B cell (primary cell): ENCODE results near the gene SCN10A. TPM values are rescaled to one million over a fixed set of nuclear protein-coding genes. Genes with fewer than 3 reads are reported as not detected.

Source experiments
- ATAC-seq: fragments of 200-7000 bp; cut with Tn5 transposase; one replicate; pipeline ENCODE4 v1.10.0; 2021; ENCODE audit warnings: low read depth, mild to moderate bottlenecking, moderate number of reproducible peaks, moderate library complexity
- CTCF ChIA-PET: fragments of 350-600 bp; sonication (Branson Sonifier 250); formaldehyde crosslinking; loops from one replicate; lab custom pipeline; 2021; ENCODE audit warnings: antibody characterized with exemption, inconsistent platforms; lab: Charles Lee
- POLR2A ChIA-PET: fragments of 350-600 bp; sonication (Branson Sonifier 250); formaldehyde crosslinking; loops from one replicate; lab custom pipeline; 2021; ENCODE audit warnings: antibody characterized with exemption; lab: Charles Lee
- DNase-seq: peaks from one replicate; pipeline ENCODE4 v3.0.0; 2013
- H2AFZ ChIP-seq: 2 replicates; pipeline ENCODE4 v1.6.1; 2012; ENCODE audit warnings: mild to moderate bottlenecking, low read depth, low read length; ENCODE audit not compliant: insufficient read depth, poor library complexity, severe bottlenecking
- H3K27ac ChIP-seq, 2 donors: 1 replicate in 1 of 2; 2 replicates in 1 of 2; pipeline ENCODE4 v1.5.1; 2012 to 2013; ENCODE audit warnings: low read length in 2 of 2, mild to moderate bottlenecking in 2 of 2, moderate library complexity in 1 of 2
- H3K27me3 ChIP-seq, 4 experiments: fragments of 200-600 bp in 1 of 4; sonication (generic) in 1 of 4; replicated peaks in 1 of 4; 1 replicate in 2 of 4; 2 replicates in 2 of 4; pipeline versions ENCODE4 v1.6.1 to v1.7.0; 2013 to 2016; ENCODE audit warnings: low read length in 3 of 4, mild to moderate bottlenecking in 2 of 4, mixed read lengths in 1 of 4, moderate library complexity in 1 of 4; ENCODE audit not compliant: insufficient read depth in 4 of 4, control insufficient read depth in 3 of 4; ENCODE audit errors: control extremely low read depth in 1 of 4
- H3K36me3 ChIP-seq, 2 experiments: replicated peaks in 1 of 2; 1 replicate in 1 of 2; 2 replicates in 1 of 2; pipeline versions ENCODE4 v1.6.1 to v1.7.1; 2013; ENCODE audit warnings: low read length in 1 of 2; ENCODE audit not compliant: insufficient read depth in 2 of 2, control insufficient read depth in 1 of 2; ENCODE audit errors: control extremely low read depth in 1 of 2, extremely low read depth in 1 of 2
- H3K4me1 ChIP-seq, 2 donors: fragments of 200-600 bp in 1 of 2; sonication (generic) in 1 of 2; 1 replicate in 1 of 2; 2 replicates in 1 of 2; pipeline versions ENCODE4 v1.5.1 to v1.6.1; 2013 to 2017; ENCODE audit warnings: low read length in 2 of 2; ENCODE audit not compliant: control insufficient read depth in 2 of 2, insufficient read depth in 2 of 2
- H3K4me2 ChIP-seq: replicated peaks from 2 replicates; pipeline ENCODE3; 2012; ENCODE audit warnings: mild to moderate bottlenecking, low read depth, low read length; ENCODE audit not compliant: poor library complexity, severe bottlenecking
- H3K4me3 ChIP-seq, 5 experiments: fragments of 200-600 bp in 1 of 5; sonication (generic) in 1 of 5; 1 replicate in 3 of 5; 2 replicates in 2 of 5; pipeline versions ENCODE4 v1.5.1 to v1.7.0; 2011 to 2016; ENCODE audit warnings: low read length in 4 of 5, mild to moderate bottlenecking in 4 of 5, low read depth in 2 of 5, control low read depth in 1 of 5, moderate library complexity in 1 of 5; ENCODE audit not compliant: insufficient read depth in 1 of 5; ENCODE audit errors: control extremely low read depth in 1 of 5, extremely low read depth in 1 of 5
- H3K79me2 ChIP-seq: fragments of 200-600 bp; sonication (generic); one replicate; pipeline ENCODE4 v1.6.0; 2016; ENCODE audit warnings: low read length; ENCODE audit not compliant: control insufficient read depth, insufficient read depth
- H3K9ac ChIP-seq: fragments of 200-600 bp; sonication (generic); 2 replicates; pipeline ENCODE4 v1.6.1; 2017; ENCODE audit warnings: mild to moderate bottlenecking, low read length, moderate library complexity
- H3K9me3 ChIP-seq, 3 donors: one replicate each; pipeline versions ENCODE4 v1.6.1 to v1.7.1; 2013; ENCODE audit warnings: low read length in 2 of 3; ENCODE audit not compliant: control insufficient read depth in 2 of 3, insufficient read depth in 1 of 3; ENCODE audit errors: control extremely low read depth in 1 of 3
- H4K20me1 ChIP-seq: 2 replicates; pipeline ENCODE4 v1.6.0; 2012; ENCODE audit warnings: mild to moderate bottlenecking, low read length; ENCODE audit not compliant: insufficient read depth, control insufficient read depth, poor library complexity, severe bottlenecking
- H3K27ac Mint-ChIP-seq: one replicate; pipeline ENCODE4 v1.8.0; 2021; ENCODE audit warnings: mixed read lengths
- H3K27me3 Mint-ChIP-seq: one replicate; pipeline ENCODE4 v1.8.0; 2021; ENCODE audit warnings: mixed read lengths
- H3K4me1 Mint-ChIP-seq: one replicate; pipeline ENCODE4 v1.8.0; 2021; ENCODE audit warnings: mixed read lengths
- H3K4me3 Mint-ChIP-seq: one replicate; pipeline ENCODE4 v1.8.0; 2021; ENCODE audit warnings: mixed read lengths
- H3K9me3 Mint-ChIP-seq: one replicate; pipeline ENCODE4 v1.8.0; 2022; ENCODE audit warnings: mixed read lengths; ENCODE audit not compliant: insufficient read depth
- EZH2 ChIP-seq: IDR thresholded peaks from 2 replicates; pipeline ENCODE4 v1.6.1; 2012; ENCODE audit warnings: borderline replicate concordance, low read depth, mild to moderate bottlenecking, moderate library complexity, low read length; ENCODE audit not compliant: insufficient read depth, poor library complexity, severe bottlenecking
- WGBS: methylation state at CpG from one replicate; pipeline ENCODE4 v1.1.5; 2013; ENCODE audit warnings: missing lambda C conversion rate; ENCODE audit not compliant: insufficient coverage; 5-methylcytosine and 5-hydroxymethylcytosine counted together
- intact Hi-C: fragments of 100-400 bp; cut with micrococcal nuclease; formaldehyde crosslinking; loops from one replicate; pipeline ENCODE4 v1.10.0; 2022
- polyA plus RNA-seq: library from polyadenylated mRNA; depleted of rRNA; stranded (reverse); fragments of >200 nt; gene quantifications from 2 replicates; pipeline ENCODE4 v1.2.3, GENCODE V29; 2012
- total RNA-seq, 2 donors: library from RNA; stranded (reverse); fragments of 120-200 nt in 1 of 2; gene quantifications; 1 replicate in 1 of 2; 2 replicates in 1 of 2; pipeline versions ENCODE4 v1.2.3 to v1.2.4, GENCODE V29; 2013 to 2022
- TF ChIP-seq, protein P1 (sequence below): fragments of 200-600 bp; IDR thresholded peaks from one replicate; pipeline ENCODE4 v1.8.0; 2022; ENCODE audit warnings: antibody characterized with exemption, mild to moderate bottlenecking

SCN10A gene
- total and polyA plus RNA-seq, 2 donors (not counting 1 experiment from before 2014, with no cell fraction given), result not detected

DNA sequence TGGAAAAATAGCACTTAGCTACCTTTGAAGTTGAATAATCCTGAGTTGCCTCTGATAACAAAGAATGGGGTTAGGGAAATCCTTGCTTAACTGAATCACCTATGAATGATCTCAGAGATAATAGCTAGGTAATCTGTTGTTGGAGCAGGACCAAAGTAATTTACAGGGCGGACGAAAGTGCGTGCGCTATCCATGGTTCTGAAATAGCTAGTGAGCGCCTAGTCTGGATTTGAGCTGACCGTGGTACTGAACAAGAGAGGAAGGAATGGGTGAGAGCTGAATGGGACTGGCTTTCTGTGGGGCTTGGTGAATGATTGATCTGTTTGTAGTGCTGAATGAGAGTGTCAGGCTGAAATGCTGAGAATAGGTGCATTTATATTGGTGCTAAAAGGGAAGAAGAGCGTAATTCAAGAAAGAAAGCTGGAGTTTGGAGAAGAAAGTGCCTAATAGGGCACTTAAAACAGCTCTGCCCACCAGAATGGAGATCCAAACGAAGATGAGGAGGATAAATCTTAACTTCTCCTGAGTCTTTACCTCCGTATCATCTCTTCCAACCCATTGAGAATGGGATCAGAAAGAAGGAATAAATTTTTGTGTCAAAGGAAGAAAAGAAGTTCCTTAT is 10.1 kb downstream of the SCN10A start:
- DNase-seq (peak; percentile 7), ATAC-seq (no peak)
- Histone ChIP-seq H3K36me3 (no peaks in the 10 kb centered on the region), H3K27me3 (no peaks in the 10 kb centered on the region), H3K79me2 (no peaks in the 10 kb centered on the region), H3K9me3 (no peaks in the 10 kb centered on the region), H3K4me3 (no peak overlapping the region), H3K4me2 (no peak overlapping the region), H4K20me1 (no peaks in the 10 kb centered on the region), H3K27ac (no peak overlapping the region), H2AFZ (no peak overlapping the region), H3K4me1 (no peaks in the 10 kb centered on the region), H3K9ac (no peak overlapping the region)
- Mint-ChIP-seq H3K9me3 (peaks cover 3% of the 10 kb centered on the region), H3K27ac (no peak overlapping the region), H3K27me3 (peaks cover 4% of the 10 kb centered on the region), H3K4me3 (no peak overlapping the region), H3K4me1 (no peaks in the 10 kb centered on the region)
- TF ChIP-seq EZH2, result no peak
- TF ChIP-seq, protein P1, sequence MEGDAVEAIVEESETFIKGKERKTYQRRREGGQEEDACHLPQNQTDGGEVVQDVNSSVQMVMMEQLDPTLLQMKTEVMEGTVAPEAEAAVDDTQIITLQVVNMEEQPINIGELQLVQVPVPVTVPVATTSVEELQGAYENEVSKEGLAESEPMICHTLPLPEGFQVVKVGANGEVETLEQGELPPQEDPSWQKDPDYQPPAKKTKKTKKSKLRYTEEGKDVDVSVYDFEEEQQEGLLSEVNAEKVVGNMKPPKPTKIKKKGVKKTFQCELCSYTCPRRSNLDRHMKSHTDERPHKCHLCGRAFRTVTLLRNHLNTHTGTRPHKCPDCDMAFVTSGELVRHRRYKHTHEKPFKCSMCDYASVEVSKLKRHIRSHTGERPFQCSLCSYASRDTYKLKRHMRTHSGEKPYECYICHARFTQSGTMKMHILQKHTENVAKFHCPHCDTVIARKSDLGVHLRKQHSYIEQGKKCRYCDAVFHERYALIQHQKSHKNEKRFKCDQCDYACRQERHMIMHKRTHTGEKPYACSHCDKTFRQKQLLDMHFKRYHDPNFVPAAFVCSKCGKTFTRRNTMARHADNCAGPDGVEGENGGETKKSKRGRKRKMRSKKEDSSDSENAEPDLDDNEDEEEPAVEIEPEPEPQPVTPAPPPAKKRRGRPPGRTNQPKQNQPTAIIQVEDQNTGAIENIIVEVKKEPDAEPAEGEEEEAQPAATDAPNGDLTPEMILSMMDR, result no peak
- 2% methylated on average over 6 of the region's 9 CpGs for WGBS
- POLR2A ChIA-PET, result no interaction called here
- CTCF ChIA-PET, result interaction anchor here (1.8 kb wide), 1 partner anchor 9 kb away, joined by 5 read pairs; the partner anchor contains the start of gene SCN10A
- intact Hi-C loops, result no loop called here

DNA sequence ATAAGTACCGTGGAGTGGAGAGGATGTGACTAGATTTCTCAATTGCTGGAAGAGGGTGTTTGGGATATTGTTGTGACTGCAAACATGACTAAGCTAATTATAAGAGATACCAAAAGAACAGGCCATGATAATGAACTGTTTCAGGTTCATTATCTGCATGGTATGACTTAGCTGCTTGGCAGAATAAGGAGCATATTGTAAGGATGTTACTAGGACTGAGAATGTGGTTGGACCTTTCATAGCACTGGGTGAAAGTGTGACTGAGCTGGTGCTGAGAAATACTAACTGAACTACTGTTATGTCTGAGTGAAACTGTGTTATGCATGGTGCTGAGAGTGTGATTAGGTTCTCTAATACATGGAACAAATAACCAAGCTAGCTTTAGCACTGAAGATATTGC is 11.0 kb downstream of the SCN10A start:
- Histone ChIP-seq H3K4me2 (no peak overlapping the region), H3K79me2 (no peaks in the 10 kb centered on the region), H4K20me1 (no peaks in the 10 kb centered on the region), H2AFZ (no peak overlapping the region), H3K9ac (no peak overlapping the region), H3K27ac (no peak overlapping the region), H3K27me3 (peaks cover 0 to under 1% (median 0%) of the 10 kb centered on the region in 4 experiments), H3K9me3 (no peaks in the 10 kb centered on the region), H3K36me3 (no peaks in the 10 kb centered on the region), H3K4me3 (no peak overlapping the region), H3K4me1 (no peaks in the 10 kb centered on the region)
- ATAC-seq (no peak), DNase-seq (no peak)
- 100% methylated on average over 1 of the region's 1 CpG for WGBS
- intact Hi-C loops, result no loop called here
- POLR2A ChIA-PET, result no interaction called here
- Mint-ChIP-seq H3K4me1 (no peaks in the 10 kb centered on the region), H3K27ac (no peak overlapping the region), H3K27me3 (peaks cover 4% of the 10 kb centered on the region), H3K4me3 (no peak overlapping the region), H3K9me3 (peaks cover 3% of the 10 kb centered on the region)
- TF ChIP-seq, protein P1, result no peak
- no peak for TF ChIP-seq EZH2
- CTCF ChIA-PET, result interaction anchor here (1.8 kb wide), 1 partner anchor 10 kb away, joined by 5 read pairs; the partner anchor contains the start of gene SCN10A
